Choroid plexus epithelial cell (primary cell): Measurements from ENCODE around the gene HEG1.

Source experiments
- DNase-seq: peaks from one replicate; pipeline ENCODE4 v3.0.0-alpha.2; 2010; ENCODE audit warnings: low read depth
- H3K4me3 ChIP-seq: 2 replicates; pipeline ENCODE4 v1.5.1; 2011; ENCODE audit warnings: low read depth, mild to moderate bottlenecking, control low read depth, low read length, moderate library complexity
- TF ChIP-seq, protein P1 (sequence below): conservative IDR thresholded peaks from 2 replicates; pipeline ENCODE4 v1.5.1; 2011; ENCODE audit warnings: low read depth, mild to moderate bottlenecking, control low read depth, inconsistent platforms, low read length, moderate library complexity

The HEG1 gene

DNA sequence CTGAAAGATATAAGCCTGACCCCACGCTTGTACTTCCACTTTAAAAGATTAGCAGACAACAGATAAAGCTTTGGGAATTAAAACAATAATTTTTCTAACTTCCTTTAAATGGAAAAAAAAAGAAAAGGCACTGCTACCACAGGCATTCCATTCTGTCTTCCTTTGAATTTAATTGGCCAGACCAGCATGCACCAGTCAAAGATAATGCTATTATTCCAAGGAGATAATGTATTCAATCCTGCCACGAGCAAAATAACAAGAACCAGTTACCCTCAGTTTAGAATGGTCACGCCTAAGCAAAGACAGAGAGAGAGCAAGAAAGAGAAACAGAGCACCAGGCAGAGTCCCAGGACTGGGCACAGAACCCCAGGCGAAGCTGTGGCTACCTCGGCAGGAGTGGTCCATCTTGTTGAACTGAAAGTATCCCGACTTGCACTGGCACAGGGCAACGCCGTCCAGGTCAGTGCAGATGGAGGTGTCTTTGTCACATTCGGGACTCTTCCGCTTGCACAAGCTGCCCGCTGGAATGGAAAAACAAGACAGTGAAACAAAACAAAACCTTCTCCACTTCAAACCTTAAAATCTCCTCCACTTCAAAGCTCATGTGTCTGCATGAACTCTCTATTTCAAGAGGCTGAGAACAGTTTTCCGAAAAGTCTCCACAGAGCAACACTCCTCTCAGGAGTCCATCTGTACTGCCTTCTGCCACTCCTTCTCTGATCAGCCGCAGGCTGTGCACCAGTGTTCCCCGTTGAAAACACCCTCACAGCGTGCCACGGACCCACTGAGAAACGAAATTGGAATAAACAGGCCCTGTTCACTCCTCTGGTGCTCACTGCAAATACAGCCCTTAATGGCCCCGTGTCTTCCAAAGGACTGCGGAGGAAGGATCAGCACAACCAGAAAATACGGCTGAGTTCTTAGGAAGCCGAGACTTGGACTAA is 58.2 kb downstream of the HEG1 start:
- no peak for DNase-seq
- TF ChIP-seq, protein P1, sequence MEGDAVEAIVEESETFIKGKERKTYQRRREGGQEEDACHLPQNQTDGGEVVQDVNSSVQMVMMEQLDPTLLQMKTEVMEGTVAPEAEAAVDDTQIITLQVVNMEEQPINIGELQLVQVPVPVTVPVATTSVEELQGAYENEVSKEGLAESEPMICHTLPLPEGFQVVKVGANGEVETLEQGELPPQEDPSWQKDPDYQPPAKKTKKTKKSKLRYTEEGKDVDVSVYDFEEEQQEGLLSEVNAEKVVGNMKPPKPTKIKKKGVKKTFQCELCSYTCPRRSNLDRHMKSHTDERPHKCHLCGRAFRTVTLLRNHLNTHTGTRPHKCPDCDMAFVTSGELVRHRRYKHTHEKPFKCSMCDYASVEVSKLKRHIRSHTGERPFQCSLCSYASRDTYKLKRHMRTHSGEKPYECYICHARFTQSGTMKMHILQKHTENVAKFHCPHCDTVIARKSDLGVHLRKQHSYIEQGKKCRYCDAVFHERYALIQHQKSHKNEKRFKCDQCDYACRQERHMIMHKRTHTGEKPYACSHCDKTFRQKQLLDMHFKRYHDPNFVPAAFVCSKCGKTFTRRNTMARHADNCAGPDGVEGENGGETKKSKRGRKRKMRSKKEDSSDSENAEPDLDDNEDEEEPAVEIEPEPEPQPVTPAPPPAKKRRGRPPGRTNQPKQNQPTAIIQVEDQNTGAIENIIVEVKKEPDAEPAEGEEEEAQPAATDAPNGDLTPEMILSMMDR, result no peak
- no peak overlapping the region for H3K4me3 ChIP-seq

DNA sequence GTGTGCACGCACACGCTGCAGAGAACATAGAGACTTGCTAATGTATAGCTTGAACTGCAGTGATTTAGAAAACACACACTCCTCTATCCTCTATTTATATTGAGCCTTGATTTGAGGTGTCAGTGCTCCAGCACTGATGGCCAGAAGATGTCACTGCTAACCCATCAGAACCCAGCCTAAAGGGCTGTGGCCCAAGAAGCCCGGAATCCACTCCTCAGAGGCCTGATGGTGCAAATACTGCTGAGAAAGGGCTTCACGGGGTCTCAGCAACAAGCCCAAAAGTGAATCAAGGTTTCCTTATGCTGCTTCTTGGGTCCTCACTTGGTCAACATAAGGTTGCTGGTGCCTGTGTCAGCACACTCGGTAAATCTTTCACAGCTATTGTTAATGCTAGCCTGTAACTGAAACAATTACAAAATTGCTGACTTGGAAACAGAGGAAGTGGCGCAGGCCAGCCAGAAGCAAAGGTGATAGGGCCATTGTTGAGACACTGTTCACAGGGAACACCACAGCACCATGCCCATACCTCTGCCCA is 60.3 kb downstream of the HEG1 start:
- H3K4me3 ChIP-seq, result no peak overlapping the region
- peak; percentile 65 for DNase-seq
- TF ChIP-seq, protein P1, result peak; percentile 70

GRCh38 chr3:124993466-124993865 is 62.3 kb downstream of the HEG1 start:
- TF ChIP-seq, protein P1, result no peak
- H3K4me3 ChIP-seq, result no peak overlapping the region
- no peak for DNase-seq

DNA sequence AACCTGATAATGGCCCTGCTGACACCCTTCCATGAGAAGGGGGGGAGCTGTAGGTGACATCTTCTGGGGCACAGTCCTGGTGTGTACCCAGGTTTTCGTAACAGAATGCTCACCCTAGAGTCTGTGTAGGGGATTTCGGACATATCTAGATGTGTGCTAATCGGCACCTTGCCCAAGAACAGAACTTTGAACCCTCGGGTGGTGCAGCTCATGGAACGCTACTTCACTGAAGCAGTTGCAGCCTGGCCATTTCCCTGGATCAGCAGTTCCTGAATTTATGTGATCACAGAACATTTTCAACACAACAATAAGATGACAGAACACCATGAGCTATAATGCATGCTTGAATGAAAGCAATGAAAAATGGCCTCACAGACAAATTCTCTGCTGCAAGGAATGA is 63.8 kb downstream of the HEG1 start:
- TF ChIP-seq, protein P1, result no peak
- no peak overlapping the region for H3K4me3 ChIP-seq
- DNase-seq, result no peak

DNA sequence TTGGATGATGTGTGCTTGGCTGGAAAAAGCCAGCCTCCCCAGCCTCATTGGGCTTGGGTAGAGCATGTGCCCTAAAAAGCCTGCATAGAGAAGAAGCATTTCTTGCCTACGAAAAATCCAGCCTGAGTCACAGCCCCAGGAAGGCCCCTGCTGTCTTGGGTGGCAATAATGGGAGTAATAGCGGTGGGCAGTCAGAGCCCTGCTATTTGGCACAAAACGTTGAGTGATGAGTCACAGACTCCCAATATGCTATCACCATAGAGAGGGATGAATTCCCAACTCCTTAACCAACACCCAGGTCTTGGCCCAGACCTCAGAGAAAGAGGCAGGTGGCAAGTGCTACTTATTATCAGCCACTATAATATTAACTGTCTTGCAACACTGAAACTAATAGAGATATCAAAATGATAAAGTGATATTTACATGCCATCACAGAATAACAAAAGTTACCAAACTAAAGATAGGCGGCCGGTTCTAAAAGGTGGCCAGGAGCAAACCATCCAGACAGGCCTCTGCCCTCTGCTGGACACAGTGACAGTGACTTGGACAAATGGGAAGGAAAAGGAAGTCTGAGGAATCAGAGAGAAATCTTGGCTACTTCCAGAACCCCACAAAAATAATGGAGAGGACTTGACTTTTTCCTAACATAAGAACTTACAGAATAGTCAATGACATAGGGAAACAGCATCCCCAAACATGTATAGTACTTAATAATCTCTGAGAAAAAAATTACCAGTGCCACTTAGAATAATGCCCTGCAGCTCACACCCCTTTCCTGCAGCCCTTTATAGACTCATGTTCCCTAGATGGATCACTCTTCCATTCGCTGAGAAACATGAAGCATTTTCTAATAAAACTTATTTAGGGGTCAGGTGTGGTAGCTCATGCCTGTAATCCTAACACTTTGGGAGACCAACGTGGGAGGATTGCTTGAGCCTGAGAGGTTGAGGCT is 69.3 kb downstream of the HEG1 start:
- H3K4me3 ChIP-seq, result no peak overlapping the region
- DNase-seq, result peak; percentile 69
- TF ChIP-seq, protein P1, result peak; percentile 59

DNA sequence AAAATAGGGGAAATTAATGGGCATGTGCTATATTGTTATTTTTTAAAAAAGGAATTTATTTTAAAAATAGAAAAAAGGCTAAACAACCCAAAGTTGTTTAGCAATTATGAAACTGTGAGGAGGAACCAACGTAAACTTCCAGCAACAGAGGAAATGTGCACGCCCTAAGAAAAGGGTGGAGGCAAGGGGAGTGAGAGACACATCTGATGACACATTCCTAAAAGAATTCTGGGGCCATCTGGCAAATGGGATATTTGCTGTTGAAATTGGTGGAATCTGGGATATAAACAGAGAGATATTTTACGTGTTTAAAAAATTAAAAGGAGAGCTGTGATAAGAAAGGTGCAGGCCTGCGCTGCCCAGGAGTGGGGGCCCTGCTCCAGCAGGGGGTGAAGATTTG is 70.4 kb downstream of the HEG1 start:
- no peak overlapping the region for H3K4me3 ChIP-seq
- TF ChIP-seq, protein P1, result no peak
- DNase-seq, result peak; percentile 65
